Activated CD4-positive, alpha-beta T cell treated with anti-CD3 and anti-CD28 coated beads, Interleukin-2, Interleukin-6, amounts not matched to agents 100 ng/mL and 50 ng/mL, durations not matched to agents 16 hours and 8 hours (primary cell): ENCODE data around the gene PAQR6.
A peak's percentile ranks its signal among the peaks of the same experiment; 100 is the strongest.

Source experiments
- DNase-seq: peaks from one replicate; pipeline ENCODE4 v3.0.0-alpha.2; 2020

Gene PAQR6

DNA sequence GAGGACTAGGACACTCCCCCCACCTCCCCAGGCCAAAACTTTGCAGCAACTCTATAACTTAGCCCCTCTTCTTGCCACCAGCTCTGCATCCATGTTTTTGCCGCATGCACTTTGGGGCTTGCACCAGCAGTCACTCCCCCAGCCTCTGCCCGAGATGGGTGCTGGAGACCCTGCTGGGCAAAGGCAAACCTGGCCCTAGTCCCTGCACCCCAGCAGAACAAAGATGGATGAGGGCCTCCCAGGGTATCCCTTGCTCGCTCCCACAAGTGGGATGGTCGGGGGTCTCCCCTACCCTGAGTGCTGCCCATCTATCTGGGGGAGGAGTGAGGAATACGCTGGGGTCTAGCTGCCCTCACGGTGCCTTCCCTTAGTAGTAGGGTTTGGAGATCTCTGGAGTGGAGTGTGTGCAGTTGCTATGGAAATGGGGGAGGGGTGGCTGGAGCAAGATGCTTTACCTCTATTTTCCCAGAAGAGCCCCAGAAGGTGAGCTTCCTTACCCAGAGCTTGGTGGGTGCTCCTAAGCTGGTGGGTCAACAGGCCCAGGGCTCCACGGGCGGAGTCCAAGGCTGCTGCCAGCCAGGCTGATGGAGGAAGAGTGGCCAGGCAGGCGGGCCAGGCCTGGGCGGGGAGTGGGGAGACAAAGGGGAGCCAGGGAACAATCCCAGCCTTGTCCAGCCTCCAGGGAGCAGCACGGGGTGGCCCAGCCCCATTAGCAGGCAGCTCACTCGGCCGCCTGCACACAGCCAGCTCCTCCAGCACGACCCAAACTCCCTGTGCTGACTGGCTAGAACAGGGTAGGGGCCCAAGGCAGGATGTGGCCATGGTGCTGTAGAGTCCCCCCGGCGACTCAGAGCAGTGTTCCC lies at the start of gene PAQR6:
TSS of gene PAQR6 (minus strand) at position 597 of the 863 bp plus-strand sequence. CDS start 1,325 bp downstream, outside the sequence.
- DNase-seq = no peak

GRCh38 chr1:156295391-156295947 lies 47.6 kb upstream of the PAQR6 start, which contains the start of gene GLMP:
TSS of gene GLMP (minus strand) at chr1:156295679. CDS start at chr1:156295645, 34 bp downstream.
- peak; percentile 67 for DNase-seq

DNA sequence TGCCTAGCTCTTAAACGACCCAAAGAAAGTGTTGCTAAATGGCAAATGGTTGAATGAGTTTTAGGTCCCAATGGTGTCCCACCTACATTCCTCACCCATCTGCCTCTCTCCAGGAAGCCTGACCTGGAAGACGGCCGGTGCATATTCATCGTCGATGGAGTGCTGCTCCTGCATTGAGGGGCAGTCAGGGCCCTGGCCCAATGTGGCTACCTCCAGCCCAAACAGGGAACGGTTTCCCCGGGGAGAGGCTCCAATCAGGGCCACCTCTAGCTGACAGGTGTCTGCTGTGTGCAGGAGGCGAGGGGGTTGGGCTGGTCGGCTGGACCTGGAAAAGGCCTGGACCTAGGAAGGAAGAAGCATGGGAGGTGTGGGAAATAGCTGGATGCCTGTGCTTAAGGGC lies 46.0 kb upstream of the PAQR6 start:
- no peak for DNase-seq

GRCh38 chr1:156293098-156293434 lies 45.2 kb upstream of the PAQR6 start:
- no peak for DNase-seq

GRCh38 chr1:156291226-156292061 lies 43.6 kb upstream of the PAQR6 start:
- no peak for DNase-seq

GRCh38 chr1:156289857-156290256 lies 42.0 kb upstream of the PAQR6 start:
- no peak for DNase-seq

- DNase-seq = no peak
Observed at GRCh38 chr1:156286061-156286460, 38.2 kb upstream of the PAQR6 start.

- DNase-seq = no peak
Observed at GRCh38 chr1:156285437-156285836, 37.6 kb upstream of the PAQR6 start.

DNA sequence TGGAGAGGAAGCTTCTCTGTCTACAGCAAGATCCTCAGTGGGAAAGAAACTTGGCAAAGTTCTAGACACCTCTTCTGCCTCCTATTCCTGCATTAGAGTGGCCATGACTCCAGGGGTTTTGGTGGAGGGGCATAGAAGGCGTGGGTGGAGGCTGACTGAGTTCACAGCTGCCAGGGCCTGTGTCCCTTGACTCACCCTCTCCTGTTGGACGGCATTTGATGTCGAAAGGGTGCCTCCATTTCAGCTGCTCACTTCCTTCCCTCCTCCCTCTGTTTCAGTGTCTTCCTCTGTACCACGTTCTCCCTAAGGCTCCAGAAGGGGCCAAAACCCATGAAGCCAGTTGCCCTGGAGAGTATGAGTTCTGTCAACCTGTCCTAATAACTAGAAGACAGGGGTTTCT lies 36.9 kb upstream of the PAQR6 start:
- DNase-seq = no peak

GRCh38 chr1:156284112-156284511 lies 36.3 kb upstream of the PAQR6 start, which contains the start of gene TMEM79:
TSS of gene TMEM79 (plus strand) at chr1:156284325. CDS start at chr1:156285227, 902 bp downstream.
- no peak for DNase-seq

DNA sequence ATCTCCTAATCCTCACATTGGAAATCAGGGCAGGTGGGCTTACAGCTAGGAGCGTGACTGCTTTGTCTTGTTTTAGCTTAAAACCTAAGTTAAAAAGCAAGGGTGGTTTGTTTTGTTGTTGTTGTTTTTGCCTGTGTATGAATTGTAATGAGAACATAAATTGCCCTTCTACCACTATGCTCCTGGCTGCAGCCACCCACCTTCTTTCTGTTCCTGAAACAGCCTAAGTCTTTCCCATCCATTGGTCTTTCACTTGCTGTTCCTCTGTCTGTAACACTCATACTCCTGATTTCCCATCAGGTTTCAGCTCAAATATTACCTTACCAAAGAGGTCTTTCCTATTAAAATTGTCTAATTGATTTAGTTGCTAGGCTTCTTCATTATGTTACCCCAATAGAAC lies 35.7 kb upstream of the PAQR6 start:
- no peak for DNase-seq

- DNase-seq = peak; percentile 99
Observed at GRCh38 chr1:156282479-156283222, 34.8 kb upstream of the PAQR6 start, which contains the start of gene SMG5. TSS of gene SMG5 (minus strand) at chr1:156282825. CDS start at chr1:156282680, 145 bp downstream.

- DNase-seq = peak; percentile 46
Observed at GRCh38 chr1:156281693-156282478, 34.0 kb upstream of the PAQR6 start.

- DNase-seq = peak; percentile 68
Observed at GRCh38 chr1:156281281-156281680, 33.4 kb upstream of the PAQR6 start.

DNA sequence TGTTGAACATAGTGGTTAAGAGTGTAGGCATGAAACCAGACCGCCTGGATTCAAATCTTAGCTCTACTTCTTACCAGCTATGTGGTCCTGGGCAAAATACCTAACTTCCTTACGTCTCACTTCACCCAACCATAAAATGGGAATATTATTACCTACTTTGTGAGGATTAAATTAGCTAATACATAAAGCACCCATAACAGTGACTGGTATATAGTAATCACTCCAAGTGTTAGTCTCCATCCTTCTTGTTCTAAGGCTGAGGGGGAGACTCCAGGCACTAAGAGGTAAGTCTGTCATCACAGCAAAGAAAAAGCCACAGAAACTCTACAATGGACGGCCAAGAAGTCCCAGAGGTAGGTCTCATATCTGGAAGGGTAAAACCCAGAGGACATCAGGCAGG lies 32.0 kb upstream of the PAQR6 start:
- no peak for DNase-seq

- no peak for DNase-seq
Observed at GRCh38 chr1:156276966-156277381, 29.1 kb upstream of the PAQR6 start.

- DNase-seq = no peak
Observed at GRCh38 chr1:156276532-156276931, 28.7 kb upstream of the PAQR6 start.

DNA sequence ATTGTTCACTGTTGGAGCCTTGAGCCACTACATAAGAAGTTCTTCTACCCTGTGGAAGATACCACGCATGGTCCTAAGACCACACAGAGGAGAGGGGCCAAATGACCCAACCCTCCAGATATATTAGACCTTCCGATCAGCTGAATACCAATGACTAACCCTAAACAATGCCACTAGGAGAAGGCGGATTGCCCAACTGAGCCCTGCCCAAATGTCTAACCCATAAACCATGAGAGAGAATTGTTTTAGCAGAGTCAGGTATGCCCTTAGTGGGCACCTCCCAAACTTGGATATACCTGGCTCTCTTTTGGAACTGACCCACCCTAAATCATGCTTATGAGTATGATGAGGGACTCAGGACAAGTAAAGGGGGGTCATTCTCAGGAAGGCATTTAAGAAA lies 22.5 kb upstream of the PAQR6 start:
- DNase-seq = no peak

DNA sequence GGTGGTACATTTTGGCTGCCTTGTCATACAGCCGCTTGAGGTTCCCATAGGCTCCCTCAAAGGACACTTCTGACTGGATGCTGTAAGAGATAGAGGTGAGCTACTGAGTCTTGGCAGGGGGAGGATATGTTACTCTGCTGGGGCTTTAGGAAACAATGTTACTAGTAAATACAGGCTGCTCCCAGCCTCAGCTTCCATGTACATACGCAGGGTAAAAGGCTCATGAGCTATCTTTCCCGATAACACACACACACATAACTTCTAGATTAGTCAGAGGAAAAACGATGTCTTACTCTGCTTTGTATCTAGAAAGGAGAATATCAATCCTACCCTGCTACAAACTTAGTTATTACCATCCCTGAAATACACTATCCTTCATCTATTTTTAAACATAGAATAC lies 20.5 kb upstream of the PAQR6 start:
- no peak for DNase-seq

GRCh38 chr1:156266051-156266450 lies 18.2 kb upstream of the PAQR6 start:
- DNase-seq = no peak

DNA sequence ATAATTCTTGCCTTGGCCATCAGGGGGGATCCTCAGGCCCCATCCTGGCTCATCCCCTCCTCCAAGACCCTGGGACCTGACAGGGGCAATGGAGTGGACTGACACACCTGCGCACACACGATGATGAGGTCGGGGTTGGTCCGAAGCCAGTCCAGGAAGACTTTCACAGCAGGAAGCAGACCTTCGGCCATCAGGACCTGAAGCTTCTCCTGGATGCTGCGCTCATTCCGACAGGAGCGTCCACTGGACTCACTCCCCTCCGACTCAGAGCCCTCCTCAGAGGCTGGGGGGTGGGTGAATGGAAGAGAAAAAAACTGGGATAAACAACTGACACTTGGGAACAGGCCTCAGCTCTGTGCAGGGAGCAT lies 15.4 kb upstream of the PAQR6 start:
- DNase-seq = no peak
